Stomach (tissue), 9 donors: Measurements from ENCODE around the gene P2RX3. TPM values are rescaled to one million over a fixed set of nuclear protein-coding genes. Genes with fewer than 3 reads are reported as not detected.

Source experiments
- DNase-seq, 2 donors: peaks; one replicate each; pipeline versions ENCODE4 v3.0.0 to v3.0.0-alpha.2; 2013 to 2019
- H3K27ac ChIP-seq, 5 donors: fragments of 200-600 bp in 4 of 5; sonication (generic) in 4 of 5; one replicate each; pipeline ENCODE4 v1.5.1; 2013 to 2019; ENCODE audit warnings: mild to moderate bottlenecking in 1 of 5, moderate library complexity in 1 of 5
- H3K27me3 ChIP-seq, 3 donors: fragments of 200-600 bp; sonication (generic); one replicate each; pipeline ENCODE4 v1.5.1; 2017 to 2019; ENCODE audit warnings: mixed run types in 1 of 3
- H3K36me3 ChIP-seq, 4 donors: fragments of 200-600 bp; sonication (generic); 1 replicate in 3 of 4; 2 replicates in 1 of 4; pipeline ENCODE4 v1.5.1; 2016 to 2019
- H3K4me1 ChIP-seq, 4 donors: fragments of 200-600 bp; sonication (generic); one replicate each; pipeline ENCODE4 v1.5.1; 2016 to 2019
- H3K4me3 ChIP-seq, 4 donors: fragments of 200-600 bp; sonication (generic) in 3 of 4; one replicate each; pipeline ENCODE4 v1.5.1; 2016 to 2019; ENCODE audit warnings: mild to moderate bottlenecking in 1 of 4
- H3K9me3 ChIP-seq, 4 donors: fragments of 200-600 bp; sonication (generic); one replicate each; pipeline ENCODE4 v1.5.1; 2016 to 2019
- CTCF ChIP-seq, 7 experiments: fragments of 450-650 bp in 4 of 7; fragments of 200-600 bp in 3 of 7; sonication (generic) in 3 of 7; IDR thresholded peaks; one replicate each; pipeline ENCODE4 v1.5.1; 2016 to 2019; ENCODE audit warnings: antibody characterized with exemption in 7 of 7, control low read depth in 2 of 7, mild to moderate bottlenecking in 1 of 7
- EP300 ChIP-seq: sonication (generic); formaldehyde crosslinking; IDR thresholded peaks from one replicate; pipeline ENCODE4 v1.6.1; 2017; ENCODE audit warnings: antibody characterized with exemption
- POLR2A ChIP-seq, 4 donors: fragments of 450-650 bp; IDR thresholded peaks; one replicate each; pipeline ENCODE4 v1.6.1; 2016; ENCODE audit warnings: antibody characterized with exemption in 4 of 4, control low read depth in 2 of 4, mild to moderate bottlenecking in 1 of 4, moderate library complexity in 1 of 4
- POLR2AphosphoS5 ChIP-seq, 3 donors: sonication (generic); formaldehyde crosslinking; IDR thresholded peaks; one replicate each; pipeline ENCODE4 v1.6.1; 2016; ENCODE audit warnings: antibody characterized with exemption in 3 of 3
- WGBS, 5 donors: extraction: QIAGEN DNeasy Blood & Tissue Kit in 3 of 5; methylation state at CpG; one replicate each; pipeline versions ENCODE4 v1.1.5 to v1.1.7; 2013 to 2018; 5-methylcytosine and 5-hydroxymethylcytosine counted together
- intact Hi-C: fragments of 100-400 bp; cut with DNase I; formaldehyde crosslinking; loops from one replicate; pipeline ENCODE4 v1.15.1; 2023; ENCODE audit warnings: low total_unique reads
- polyA plus RNA-seq, 3 donors: library from polyadenylated mRNA; stranded (reverse); fragments of 200-250 nt; gene quantifications; one replicate each; pipeline ENCODE4 v1.2.3, GENCODE V29; 2013
- total RNA-seq, 5 donors: library from RNA; depleted of rRNA; stranded (reverse); fragments of >200 nt; gene quantifications; one replicate each; pipeline versions ENCODE4 v1.1.0 to v1.2.3, GENCODE V29; 2014 to 2016
- donor health status: healthy with polysubstance abuse.
- donor health status: Bipolar disorder and iron deficiency.
- donor health status: healthy.

Gene P2RX3
- total and polyA plus RNA-seq, 8 donors, result 0.18 to 1.7 TPM; not detected in 6

- Histone ChIP-seq H3K4me3 (no peak overlapping the region), H3K36me3 (no peaks in the 10 kb centered on the region), H3K27me3 (peaks cover 0 to 14% (median 0%) of the 10 kb centered on the region in 3 donors), H3K27ac (no peak overlapping the region), H3K4me1 (no peaks in the 10 kb centered on the region), H3K9me3 (no peaks in the 10 kb centered on the region)
- intact Hi-C loops, result no loop called here
- no peak for TF ChIP-seq POLR2AphosphoS5 (IDR thresholded peaks at IDR 0.05)
- no peak for TF ChIP-seq EP300
- TF ChIP-seq POLR2A (IDR thresholded peaks at IDR 0.05), result no peak
- TF ChIP-seq CTCF (IDR thresholded peaks at IDR 0.05), result no peak
- DNase-seq, result peak in 1 of 2 donors; percentile 48
- WGBS, 5 donors, result 27 to 30% (median 28%) methylated on average over 9 to 10 of the region's 10 CpGs
Observed at GRCh38 chr11:57379732-57380131, 41.6 kb downstream of the P2RX3 start.

GRCh38 chr11:57380975-57381374 lies 42.8 kb downstream of the P2RX3 start, which contains the start of gene PRG3:
Gene PRG3 (minus strand): TSS chr11:57381150. CDS start chr11:57380708, 442 bp downstream.
- Histone ChIP-seq H3K27ac (no peak within 1 kb of the TSS), H3K27me3 (peaks cover 0 to 14% (median 0%) of the 10 kb centered on the region in 3 donors), H3K9me3 (no peaks in the 10 kb centered on the region), H3K36me3 (no peaks in the 10 kb centered on the region), H3K4me3 (no peak within 1 kb of the TSS), H3K4me1 (no peaks in the 10 kb centered on the region)
- DNase-seq, result no peak
- TF ChIP-seq EP300, result no peak
- TF ChIP-seq POLR2AphosphoS5 (IDR thresholded peaks at IDR 0.05), result no peak
- no peak for TF ChIP-seq CTCF (IDR thresholded peaks at IDR 0.05)
- TF ChIP-seq POLR2A (IDR thresholded peaks at IDR 0.05), result no peak
- intact Hi-C loops, result no loop called here
- 70 to 80% (median 71%) methylated on average over 2 of the region's 2 CpGs for WGBS, 5 donors

GRCh38 chr11:57386178-57386940 lies 48.2 kb downstream of the P2RX3 start:
- no peak for TF ChIP-seq EP300
- no peak for TF ChIP-seq POLR2AphosphoS5 (IDR thresholded peaks at IDR 0.05)
- no peak for TF ChIP-seq CTCF (IDR thresholded peaks at IDR 0.05)
- no peak for TF ChIP-seq POLR2A (IDR thresholded peaks at IDR 0.05)
- H3K4me3 ChIP-seq, result no peak overlapping the region
- no peaks in the 10 kb centered on the region for H3K4me1 ChIP-seq
- WGBS, 5 donors, result 74 to 81% (median 78%) methylated on average over 5 of the region's 5 CpGs
- no peak for DNase-seq
- intact Hi-C loops, result no loop called here
- no peak overlapping the region for H3K27ac ChIP-seq
- H3K9me3 ChIP-seq, result no peaks in the 10 kb centered on the region
- no peaks in the 10 kb centered on the region for H3K36me3 ChIP-seq
- peaks cover 0 to 5% (median 0%) of the 10 kb centered on the region in 3 donors for H3K27me3 ChIP-seq

- no peak overlapping the region for H3K27ac ChIP-seq
- intact Hi-C loops, result no loop called here
- H3K4me3 ChIP-seq, result no peak overlapping the region
- H3K27me3 ChIP-seq, result peaks cover 0 to 5% (median 0%) of the 10 kb centered on the region in 3 donors
- no peaks in the 10 kb centered on the region for H3K9me3 ChIP-seq
- WGBS, 5 donors, result 67 to 81% (median 74%) methylated on average over 16 of the region's 16 CpGs
- H3K36me3 ChIP-seq, result no peaks in the 10 kb centered on the region
- no peak for DNase-seq
- TF ChIP-seq POLR2A (IDR thresholded peaks at IDR 0.05), result no peak
- no peak for TF ChIP-seq EP300
- no peaks in the 10 kb centered on the region for H3K4me1 ChIP-seq
Observed at GRCh38 chr11:57387289-57388030, 49.3 kb downstream of the P2RX3 start.
